ENCODE results near the gene MED12L. TPM values are rescaled to one million over a fixed set of nuclear protein-coding genes. Genes with fewer than 3 reads are reported as not detected.

MED12L gene
- total and polyA plus RNA-seq, 10 of the 15 experiments (the other 5 are each of a cell fraction or from before 2014, with no cell fraction given): 0.01 to 0.06 (median 0.03) TPM; not detected in 2

GRCh38 chr3:151191095-151191494, 105.6 kb downstream of the MED12L start:
- Histone ChIP-seq H3K9ac (ENCODE audit: control insufficient read depth, insufficient read depth, low read length) (no peak overlapping the region), H3K4me1 (ENCODE audit: control insufficient read depth, insufficient read depth, low read length) (no peaks in the 10 kb centered on the region), H3K27ac (ENCODE audit: control insufficient read depth, insufficient read depth) (no peak overlapping the region), H2AFZ (ENCODE audit: control insufficient read depth, low read depth, low read length) (no peak overlapping the region), H4K20me1 (ENCODE audit: control insufficient read depth, insufficient read depth) (no peaks in the 10 kb centered on the region), H3K9me3 (replicated peaks; ENCODE audit: control insufficient read depth, insufficient read depth, low read length) (no peaks in the 10 kb centered on the region), H3K27me3 (replicated peaks in 1 of 2; ENCODE audit: control insufficient read depth in 2 of 2, insufficient read depth in 2 of 2, low read length in 1 of 2) (no peaks in the 10 kb centered on the region), H3K79me2 (ENCODE audit: control insufficient read depth, insufficient read depth, low read length) (no peaks in the 10 kb centered on the region), H3K36me3 (ENCODE audit: control insufficient read depth in 2 of 2, insufficient read depth in 2 of 2, low read length in 1 of 2) (no peaks in the 10 kb centered on the region), H3K4me3 (no peak overlapping the region), H3K4me2 (ENCODE audit: control insufficient read depth, insufficient read depth) (no peak overlapping the region)
- POLR2A ChIA-PET: interaction anchor here (0.7 kb wide), 1 partner anchor 1191 kb away, joined by 3 read pairs; no protein-coding TSS in a partner anchor
- DNase-seq (ENCODE audit: low read depth, low spot score): no peak
- RAD21 ChIA-PET (ENCODE audit: unreplicated experiment): no interaction called here
- no peak for ATAC-seq
- SMC1A ChIA-PET (ENCODE audit: uncharacterized antibody, unreplicated experiment): no interaction called here
- no TSS peak for BruUV-seq (replicated peaks)
- WGBS (ENCODE audit: insufficient coverage, insufficient replicate concordance, low lambda C conversion rate, missing lambda C conversion rate): 0% methylated on average over 1 of the region's 1 CpG
- TF ChIP-seq BCL11A (IDR thresholded peaks at IDR 0.05; ENCODE audit: low read depth, low read length) (no peak), IKZF2 (IDR thresholded peaks at IDR 0.05) (no peak), SREBF1 (IDR thresholded peaks at IDR 0.05; ENCODE audit: low read length) (no peak), MEF2A (IDR thresholded peaks at IDR 0.05; ENCODE audit: insufficient read depth, low read depth, low read length) (no peak), SMAD5 (IDR thresholded peaks at IDR 0.05; ENCODE audit: low read depth) (no peak), ZNF687 (IDR thresholded peaks at IDR 0.05) (no peak), NR2F1 (conservative IDR thresholded peaks at IDR 0.05) (no peak), MYC (IDR thresholded peaks at IDR 0.05; ENCODE audit: insufficient read depth, insufficient read length, insufficient replicate concordance, low read length, severe bottlenecking) (no peak), POLR2AphosphoS5 (IDR thresholded peaks at IDR 0.05; ENCODE audit: low read length) (no peak), BHLHE40 (IDR thresholded peaks at IDR 0.05; ENCODE audit: borderline replicate concordance in 1 of 2, low read depth in 2 of 2, low read length in 1 of 2) (no peak), PML (IDR thresholded peaks at IDR 0.05; ENCODE audit: low read length) (no peak), SUPT20H (IDR thresholded peaks at IDR 0.05; ENCODE audit: borderline replicate concordance, control insufficient read depth, low read depth, low read length) (no peak), CUX1 (IDR thresholded peaks at IDR 0.05; ENCODE audit: insufficient replicate concordance, low read depth, low read length) (no peak), NR2C1 (IDR thresholded peaks at IDR 0.05) (no peak), STAT1 (conservative IDR thresholded peaks at IDR 0.05) (no peak), TCF12 (IDR thresholded peaks at IDR 0.05; ENCODE audit: low read depth, low read length) (no peak), NR2C2 (IDR thresholded peaks at IDR 0.05; ENCODE audit: borderline replicate concordance, control insufficient read depth, insufficient read length, low read depth) (no peak), ZBED1 (IDR thresholded peaks at IDR 0.05; ENCODE audit: borderline replicate concordance) (no peak)
- no peak for FAIRE-seq
- intact Hi-C loops (cut with micrococcal nuclease; ENCODE audit: unreplicated experiment) (no loop called here), in situ Hi-C loops (cut with MboI) (no loop called here)
- CTCF ChIA-PET: interaction anchor here (1.6 kb wide), 1 partner anchor 10 kb away, joined by 3 read pairs; no protein-coding TSS in a partner anchor

Measured in GM12878 (cell line).